Stimulated activated CD4-positive, alpha-beta T cell treated with anti-CD3 and anti-CD28 coated beads, Interleukin-4, amount 100 ng/mL, for 1 hour (primary cell): ENCODE measurements around the gene PDLIM5.
"Not testable (repeated sequence)": the region's sequence is repeated elsewhere in the genome, so short reads cannot be mapped to it uniquely, and the experiment has no call there.

ENCODE experiments used
- DNase-seq: peaks from one replicate; pipeline ENCODE4 v3.0.0-alpha.2; 2020

PDLIM5 gene

GRCh38 chr4:94533405-94534223 lies 81.9 kb downstream of the PDLIM5 start:
- no peak for DNase-seq

GRCh38 chr4:94534401-94535312 lies 82.9 kb downstream of the PDLIM5 start:
- no peak for DNase-seq

DNA sequence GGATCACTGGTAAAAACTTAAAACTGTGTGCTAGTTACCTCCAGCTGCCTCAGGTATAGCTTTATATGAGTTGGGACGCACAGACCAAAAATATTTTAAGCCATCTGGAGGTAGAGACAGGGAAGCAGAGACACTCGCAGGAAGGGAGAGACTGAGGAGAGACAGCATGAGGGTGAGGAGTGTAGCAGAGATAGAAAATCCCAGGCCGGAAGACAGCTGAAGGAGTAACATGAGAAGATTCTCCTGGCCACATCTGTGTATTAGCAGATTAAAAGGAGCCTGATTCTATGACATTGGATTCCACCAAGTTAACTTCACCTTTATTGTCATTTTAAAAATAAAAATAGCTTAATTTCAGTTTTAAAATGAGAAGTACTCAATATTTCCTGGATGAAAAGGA lies 84.3 kb downstream of the PDLIM5 start:
- no peak for DNase-seq

DNA sequence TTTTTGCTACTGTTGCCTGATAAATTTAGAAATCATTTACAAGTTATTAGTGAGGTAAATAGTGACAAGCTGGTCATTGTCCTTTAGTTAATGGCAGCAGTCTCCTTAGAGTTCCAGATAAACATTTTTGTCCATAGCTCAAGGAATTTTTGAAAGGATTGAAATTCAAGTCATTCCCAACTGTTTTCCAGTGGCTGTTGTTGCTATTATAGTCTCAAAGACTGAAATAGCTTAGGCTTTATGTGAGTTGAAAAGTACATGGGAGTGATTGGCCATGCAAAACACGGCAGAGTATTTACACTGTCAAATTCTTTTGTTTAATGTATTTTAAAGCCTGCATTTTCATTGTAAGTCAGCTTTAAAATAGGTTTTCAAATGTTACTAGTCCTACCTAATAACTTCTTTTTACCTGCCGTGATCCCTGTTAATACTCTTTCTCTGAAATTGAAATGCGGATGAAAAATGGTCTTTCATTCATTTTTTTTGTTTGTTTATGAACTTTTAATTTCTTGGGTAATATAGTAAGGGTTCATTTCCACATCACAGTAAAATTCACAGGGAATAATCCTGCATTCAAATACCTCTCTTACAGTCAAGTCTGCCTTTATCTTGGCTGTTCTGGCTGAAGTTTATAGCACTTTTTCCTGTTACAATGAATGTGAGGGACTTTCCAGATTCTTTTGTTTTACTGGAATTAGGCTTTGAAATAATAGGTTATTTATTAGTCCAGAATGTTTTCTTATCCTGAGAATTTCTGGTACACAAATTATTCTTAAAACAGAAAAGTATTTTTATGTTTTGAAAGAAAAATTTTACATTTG lies 85.1 kb downstream of the PDLIM5 start:
- DNase-seq: no peak

GRCh38 chr4:94537921-94538628 lies 86.3 kb downstream of the PDLIM5 start:
- DNase-seq: no peak

DNA sequence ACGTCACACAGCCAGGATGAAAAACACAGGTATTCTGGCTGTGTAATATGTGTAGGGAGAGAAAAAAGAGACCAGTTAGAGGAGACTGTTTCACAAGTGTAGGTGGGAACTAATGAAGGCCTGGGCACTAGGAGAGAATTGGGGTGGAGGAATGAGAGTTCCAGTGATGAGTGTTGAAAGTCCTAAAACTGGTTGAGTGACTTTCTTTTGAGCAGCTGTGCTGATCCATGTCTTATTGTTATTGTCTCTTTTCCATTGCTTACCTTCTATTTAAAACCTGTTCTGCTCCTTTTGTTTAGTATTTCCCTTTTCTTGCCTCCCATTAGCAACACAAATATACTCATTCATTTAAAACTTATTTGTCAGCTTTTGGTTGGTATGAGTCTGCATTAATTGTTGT lies 88.7 kb downstream of the PDLIM5 start:
- no peak for DNase-seq

DNA sequence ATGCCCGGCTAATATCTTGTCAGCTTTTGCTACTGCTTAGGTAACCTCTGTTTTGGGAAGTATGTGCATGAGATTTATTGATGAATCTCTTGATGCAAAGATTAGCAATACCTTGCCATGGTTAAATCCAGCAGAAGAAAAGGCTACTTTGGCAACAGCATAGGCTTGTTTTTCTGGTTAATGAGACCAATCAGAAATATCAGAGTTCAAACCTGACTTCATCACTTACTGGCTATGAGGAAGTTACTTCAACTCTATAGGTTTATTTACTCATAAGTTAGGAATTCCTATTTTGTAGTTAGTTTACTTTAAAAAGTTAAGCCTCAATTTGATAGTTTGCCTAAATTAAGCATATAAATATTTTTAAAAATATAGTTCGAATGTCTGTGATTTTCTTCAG lies 93.1 kb downstream of the PDLIM5 start:
- no peak for DNase-seq

DNA sequence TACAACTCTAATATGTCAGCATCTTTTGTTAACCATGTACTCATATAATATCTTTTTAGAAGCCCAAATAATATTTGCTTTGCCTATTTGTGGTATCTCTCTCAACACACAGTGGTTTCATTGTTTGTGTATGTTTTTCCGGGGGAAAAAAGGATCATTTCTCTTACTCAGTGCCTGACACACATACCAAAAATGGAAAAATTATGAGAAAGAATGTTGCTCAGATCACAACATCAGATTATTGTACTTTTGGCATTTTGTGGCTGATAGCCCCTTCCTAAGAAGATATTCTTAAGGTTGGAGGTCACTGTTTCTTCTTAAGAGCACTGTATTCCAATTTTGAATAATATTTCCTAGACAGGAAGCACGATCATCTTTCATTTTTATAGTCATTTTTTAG lies 93.6 kb downstream of the PDLIM5 start:
- DNase-seq: no peak

- no peak for DNase-seq
Measured at GRCh38 chr4:94546949-94547348, 95.2 kb downstream of the PDLIM5 start.

DNA sequence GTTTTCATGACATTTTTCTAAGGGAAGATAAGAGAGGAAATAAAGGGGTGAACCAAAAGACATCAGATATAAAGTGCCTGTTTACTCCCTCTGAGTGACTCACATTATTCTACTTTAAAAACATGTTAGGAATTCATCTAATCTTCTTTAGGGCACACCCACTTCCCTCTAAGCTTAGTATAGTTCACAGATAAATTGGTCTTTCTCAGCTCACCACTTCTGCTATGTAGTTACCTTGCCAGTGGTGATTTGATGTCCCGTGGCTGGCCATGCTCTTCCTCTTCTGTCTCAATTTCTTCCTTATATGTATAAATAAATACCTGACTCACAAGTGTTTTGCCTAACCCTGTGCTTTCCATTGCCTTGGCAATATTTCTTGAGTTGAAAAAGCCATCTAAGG lies 96.8 kb downstream of the PDLIM5 start:
- no peak for DNase-seq

DNA sequence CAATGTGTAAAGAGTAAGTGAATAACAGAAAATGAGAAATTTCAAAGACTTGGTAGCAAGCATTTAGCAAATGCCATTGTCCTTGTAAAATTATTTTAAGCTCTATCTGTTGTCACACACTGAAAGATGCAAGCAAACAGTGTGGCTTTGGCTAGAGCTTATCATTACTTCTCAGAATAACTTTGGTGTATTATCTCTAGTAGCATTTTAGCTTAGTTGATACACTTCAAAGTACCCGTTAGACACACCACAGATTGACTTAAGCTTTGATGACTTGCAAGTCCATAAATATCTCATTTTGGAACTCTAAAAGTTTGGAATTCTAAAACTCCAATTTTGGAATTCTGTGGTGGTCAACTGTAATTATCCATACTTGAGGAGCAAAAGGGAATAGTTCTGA lies 98.6 kb downstream of the PDLIM5 start:
- no peak for DNase-seq

DNA sequence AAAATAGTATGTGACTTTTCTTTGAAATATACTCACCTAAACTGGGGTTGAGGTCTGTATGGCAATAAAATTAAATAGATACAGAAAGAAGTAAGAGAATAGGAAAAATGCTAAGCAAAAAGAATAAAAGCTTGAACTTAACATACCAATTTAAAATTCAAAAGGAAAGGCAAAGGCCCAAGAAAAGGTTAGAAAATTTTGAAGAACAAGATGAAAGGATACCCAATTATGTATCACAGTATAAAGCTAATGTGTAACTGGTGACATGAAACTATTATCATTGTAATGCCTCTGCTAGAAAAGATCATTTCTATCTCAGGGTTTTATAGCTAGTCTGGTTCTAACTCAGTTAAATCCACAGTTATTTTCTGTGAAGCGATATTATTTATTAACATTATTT lies 99.1 kb downstream of the PDLIM5 start:
- DNase-seq: no peak

DNA sequence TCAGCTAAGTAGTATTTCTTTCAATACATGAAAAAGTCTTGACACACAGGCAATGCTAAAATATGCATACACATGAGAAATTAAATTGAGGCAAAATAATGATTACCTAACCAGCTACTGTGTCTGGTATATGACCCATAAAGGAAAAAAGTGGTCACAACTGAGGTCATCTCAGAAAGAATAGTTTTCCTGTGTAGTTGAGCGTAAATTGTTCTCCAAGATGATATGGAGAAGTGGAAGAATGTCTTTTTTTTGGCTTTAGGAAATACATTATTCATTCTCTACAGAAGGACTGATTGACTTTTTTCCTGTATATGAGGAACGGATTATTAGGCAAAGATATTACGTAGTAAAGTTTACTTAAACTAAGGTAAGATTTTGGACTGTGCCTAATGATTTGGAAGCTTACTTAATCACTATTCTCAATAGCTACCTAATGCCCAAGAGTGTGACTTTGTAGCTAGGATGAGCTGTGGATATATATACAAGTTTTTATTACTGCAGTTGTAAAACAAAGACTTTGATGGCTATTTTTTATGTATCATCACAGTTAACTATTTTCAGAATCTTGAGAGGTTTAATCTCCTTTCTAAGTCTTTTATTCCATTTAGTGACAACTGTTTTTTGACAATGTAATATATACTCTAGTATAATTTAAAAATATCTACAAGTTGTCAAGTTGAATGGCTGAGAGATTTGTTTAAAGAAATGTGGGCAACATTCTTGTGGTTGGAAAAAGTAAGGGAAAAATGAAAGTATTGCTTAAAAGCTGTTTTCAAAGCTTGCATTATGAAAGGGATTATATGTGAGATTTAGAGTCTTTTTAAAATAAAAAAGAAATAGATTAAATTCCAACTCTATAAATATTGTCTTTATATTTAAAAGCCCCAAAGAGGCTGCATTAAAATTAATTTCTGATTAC lies 100.2 kb downstream of the PDLIM5 start:
- DNase-seq: no peak

GRCh38 chr4:94556047-94556446 lies 104.3 kb downstream of the PDLIM5 start:
- DNase-seq: not testable (repeated sequence)

- not testable (repeated sequence) for DNase-seq
Measured at GRCh38 chr4:94557632-94558031, 105.9 kb downstream of the PDLIM5 start.

- no peak for DNase-seq
Measured at GRCh38 chr4:94558392-94558904, 106.7 kb downstream of the PDLIM5 start.

GRCh38 chr4:94559351-94559806 lies 107.6 kb downstream of the PDLIM5 start:
- DNase-seq: no peak

DNA sequence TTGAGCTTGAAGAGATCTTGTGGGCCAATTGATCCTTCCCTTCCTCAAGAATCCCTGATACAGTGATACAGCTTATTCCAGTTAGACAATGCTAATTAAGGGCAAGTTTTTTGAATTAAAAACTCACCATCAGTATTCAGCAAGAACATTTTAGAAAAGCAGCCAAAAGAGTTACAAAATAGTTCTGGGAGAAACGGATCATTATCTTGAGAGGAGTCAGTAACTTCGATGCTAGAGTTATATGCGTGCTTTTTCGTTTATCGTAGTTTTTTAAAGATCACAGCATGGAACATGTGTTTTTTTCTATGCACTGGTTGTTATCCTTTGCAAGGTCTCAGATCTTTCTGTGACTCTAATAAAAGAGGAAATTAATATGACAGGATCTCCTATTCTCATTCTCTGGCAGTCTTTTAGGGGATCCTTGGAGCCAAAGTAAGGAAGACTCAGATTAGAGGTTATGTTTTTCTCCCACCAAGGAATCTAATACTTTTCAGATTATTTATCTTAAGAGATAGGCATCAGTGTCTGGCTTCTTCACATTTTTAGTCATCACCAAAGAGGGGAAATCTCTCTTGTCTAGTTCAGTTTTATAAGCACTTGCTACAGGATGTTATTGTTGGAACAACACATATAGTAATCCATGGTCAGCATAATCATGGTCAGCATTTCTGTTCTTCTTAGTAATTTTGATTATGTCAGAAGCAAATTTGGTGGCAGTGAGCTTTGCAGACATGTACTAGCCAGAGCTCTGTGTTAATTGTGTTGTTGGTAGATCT lies 109.7 kb downstream of the PDLIM5 start:
- DNase-seq: no peak

- DNase-seq: no peak
Measured at GRCh38 chr4:94562285-94562684, 110.5 kb downstream of the PDLIM5 start.

GRCh38 chr4:94564252-94564651 lies 112.5 kb downstream of the PDLIM5 start:
- DNase-seq: no peak
